Thyroid gland (tissue), 4 donors: ENCODE measurements around the gene VIL1. TPM values are rescaled to one million over a fixed set of nuclear protein-coding genes. Genes with fewer than 3 reads are reported as not detected.

Source experiments
- DNase-seq, 2 donors: peaks; one replicate each; pipeline ENCODE4 v3.0.0-alpha.2; 2019
- H3K27ac ChIP-seq, 3 donors: fragments of 200-600 bp; sonication (generic); 1 replicate in 2 of 3; 2 replicates in 1 of 3; pipeline ENCODE4 v1.5.1; 2016 to 2019; ENCODE audit warnings: mild to moderate bottlenecking in 1 of 3, moderate library complexity in 1 of 3
- H3K27me3 ChIP-seq: fragments of 200-600 bp; sonication (generic); one replicate; pipeline ENCODE4 v1.5.1; 2019
- H3K36me3 ChIP-seq, 2 donors: fragments of 200-600 bp; sonication (generic); one replicate each; pipeline ENCODE4 v1.5.1; 2016 to 2019
- H3K4me1 ChIP-seq, 2 donors: fragments of 200-600 bp; sonication (generic); one replicate each; pipeline ENCODE4 v1.5.1; 2017 to 2019
- H3K4me3 ChIP-seq, 3 donors: fragments of 200-600 bp; sonication (generic); replicated peaks in 1 of 3; 1 replicate in 2 of 3; 2 replicates in 1 of 3; pipeline ENCODE4 v1.5.1; 2016; ENCODE audit warnings: mild to moderate bottlenecking in 1 of 3
- H3K9me3 ChIP-seq: fragments of 200-600 bp; sonication (generic); one replicate; pipeline ENCODE4 v1.5.1; 2017
- CTCF ChIP-seq, 6 experiments: fragments of 200-600 bp in 3 of 6; fragments of 450-650 bp in 3 of 6; sonication (generic) in 3 of 6; IDR thresholded peaks; one replicate each; pipeline ENCODE4 v1.5.1; 2016 to 2019; ENCODE audit warnings: antibody characterized with exemption in 6 of 6, mild to moderate bottlenecking in 2 of 6, inconsistent platforms in 1 of 6, moderate library complexity in 1 of 6
- POLR2A ChIP-seq, 2 donors: fragments of 450-650 bp; IDR thresholded peaks; one replicate each; pipeline ENCODE4 v1.6.1; 2017; ENCODE audit warnings: antibody characterized with exemption in 2 of 2, mild to moderate bottlenecking in 2 of 2, moderate library complexity in 1 of 2
- WGBS, 2 donors: methylation state at CpG; one replicate each; pipeline ENCODE4 v1.1.5; 2017; 5-methylcytosine and 5-hydroxymethylcytosine counted together
- intact Hi-C: fragments of 100-400 bp; cut with DNase I; formaldehyde crosslinking; loops from one replicate; pipeline ENCODE4 v1.15.1; 2023
- total RNA-seq, 4 donors: library from RNA; depleted of rRNA; stranded (reverse); fragments of >200 nt; gene quantifications; one replicate each; pipeline ENCODE4 v1.2.3, GENCODE V29; 2016

The VIL1 gene
- total RNA-seq, 4 donors from 2014 or later, result not detected

GRCh38 chr2:218405746-218406208 is 13.1 kb upstream of the VIL1 start:
- 0 to 2% methylated on average over 3 to 9 of the region's 15 CpGs for whole genome bisulfite sequencing, 2 donors
- peak in 1 of 2 donors; percentile 42 for DNase-seq
- H3K36me3 ChIP-seq, result peaks cover 31 to 36% of the 10 kb centered on the region in 2 donors
- H3K4me1 ChIP-seq, result peaks cover 36 to 50% of the 10 kb centered on the region in 2 donors
- intact Hi-C loops, result loop anchor here (5.0 to 10.0 kb wide), 2 partner anchors 62 to 249 kb away; partner anchors contain the start of genes BCS1L and ZNF142
- peak in 1 of 2 donors; percentile 34 for TF ChIP-seq POLR2A (IDR thresholded peaks at IDR 0.05)
- TF ChIP-seq CTCF (IDR thresholded peaks at IDR 0.05), result no peak
- H3K27ac ChIP-seq, result peak overlapping the region; percentile 57 to 92 (median 81)
- H3K4me3 ChIP-seq, result peak overlapping the region in 1 of 3 donors; percentile 33
- no peaks in the 10 kb centered on the region for H3K27me3 ChIP-seq
- no peaks in the 10 kb centered on the region for H3K9me3 ChIP-seq

GRCh38 chr2:218406209-218406948 is 12.5 kb upstream of the VIL1 start:
- H3K27me3 ChIP-seq, result no peaks in the 10 kb centered on the region
- WGBS, 2 donors, result 0 to 3% methylated on average over 11 to 26 of the region's 56 CpGs
- no peaks in the 10 kb centered on the region for H3K9me3 ChIP-seq
- intact Hi-C loops, result loop anchor here (5.0 to 10.0 kb wide), 2 partner anchors 61 to 248 kb away; partner anchors contain the start of genes BCS1L and ZNF142
- H3K36me3 ChIP-seq, result peaks cover 31 to 34% of the 10 kb centered on the region in 2 donors
- DNase-seq, result peak; percentile 97
- peak; percentile 58 to 86 (median 81) for TF ChIP-seq CTCF (IDR thresholded peaks at IDR 0.05)
- TF ChIP-seq POLR2A (IDR thresholded peaks at IDR 0.05), result peak in 1 of 2 donors; percentile 44
- H3K4me1 ChIP-seq, result peaks cover 31 to 46% of the 10 kb centered on the region in 2 donors
- peak overlapping the region; percentile 85 to 92 (median 85) for H3K27ac ChIP-seq
- H3K4me3 ChIP-seq, result peak overlapping the region in 2 of 3 donors; percentile 3 to 33

GRCh38 chr2:218406949-218407618 is 11.8 kb upstream of the VIL1 start:
- 10 to 13% methylated on average over 13 of the region's 13 CpGs for WGBS, 2 donors
- no peaks in the 10 kb centered on the region for H3K27me3 ChIP-seq
- no peaks in the 10 kb centered on the region for H3K9me3 ChIP-seq
- no peak for TF ChIP-seq POLR2A (IDR thresholded peaks at IDR 0.05)
- TF ChIP-seq CTCF (IDR thresholded peaks at IDR 0.05), result no peak
- H3K4me1 ChIP-seq, result peaks cover 24 to 39% of the 10 kb centered on the region in 2 donors
- peaks cover 27 to 31% of the 10 kb centered on the region in 2 donors for H3K36me3 ChIP-seq
- peak overlapping the region; percentile 61 to 85 (median 85) for H3K27ac ChIP-seq
- H3K4me3 ChIP-seq, result peak overlapping the region in 2 of 3 donors; percentile 3 to 33
- intact Hi-C loops, result loop anchor here (5.0 to 10.0 kb wide), 2 partner anchors 60 to 248 kb away; partner anchors contain the start of genes BCS1L and ZNF142
- DNase-seq, result peak; percentile 71 to 76

GRCh38 chr2:218407717-218408116 is 11.2 kb upstream of the VIL1 start:
- Histone ChIP-seq H3K4me1 (peaks cover 22 to 34% of the 10 kb centered on the region in 2 donors), H3K36me3 (peaks cover 21 to 25% of the 10 kb centered on the region in 2 donors), H3K27ac (peak overlapping the region in 1 of 3 donors; percentile 85), H3K9me3 (no peaks in the 10 kb centered on the region), H3K27me3 (no peaks in the 10 kb centered on the region), H3K4me3 (no peak overlapping the region)
- intact Hi-C loops, result loop anchor here (5.0 to 10.0 kb wide), 2 partner anchors 60 to 247 kb away; partner anchors contain the start of genes BCS1L and ZNF142
- no peak for DNase-seq
- TF ChIP-seq CTCF (IDR thresholded peaks at IDR 0.05) (no peak), POLR2A (IDR thresholded peaks at IDR 0.05) (no peak)
- WGBS, 2 donors, result 83 to 91% methylated on average over 8 of the region's 8 CpGs
